ENCODE results near the gene DGKB. TPM values are rescaled to one million over a fixed set of nuclear protein-coding genes. Genes with fewer than 3 reads are reported as not detected.

The DGKB gene
- total RNA-seq, 4 donors from 2014 or later = 0.40 to 3.8 (median 0.82) TPM; not detected in 1

DNA sequence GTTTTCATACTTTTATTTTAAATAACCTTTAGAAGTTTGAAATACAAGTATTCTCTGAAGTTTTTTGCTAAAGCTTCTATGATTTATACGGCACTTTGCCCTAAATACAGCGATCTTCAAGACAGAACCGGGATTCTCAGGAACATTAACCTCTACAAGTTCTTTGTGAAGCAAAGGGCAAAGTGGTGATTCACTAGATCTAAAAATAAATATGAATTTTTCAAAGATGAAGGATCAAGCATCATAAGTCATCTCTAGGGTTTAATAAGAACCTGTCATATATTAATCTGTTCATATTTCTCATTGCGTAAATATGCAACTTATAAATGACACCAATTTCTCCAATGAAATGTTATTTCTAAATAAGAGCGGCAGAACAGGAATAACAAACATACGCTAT, 30.7 kb downstream of the DGKB start:
- intact Hi-C loops (cut with DNase I; ENCODE audit: low total_unique reads) (no loop called here), in situ Hi-C loops (cut with MboI; ENCODE audit: low pct_ligation_motif_present in 1 of 4, low pct_unique_long_range_greater_than_20kb in 1 of 4, low sequenced_read_pairs in 3 of 4) (no loop called here)
- H3K36me3 ChIP-seq = no peaks in the 10 kb centered on the region
- no peak for DNase-seq
- no peaks in the 10 kb centered on the region for H3K9me3 ChIP-seq
- WGBS, 2 donors (ENCODE audit: low coverage in 1 of 2) = 72 to 83% methylated on average over 6 of the region's 6 CpGs
- no peaks in the 10 kb centered on the region for H3K4me1 ChIP-seq
- H3K27me3 ChIP-seq = no peaks in the 10 kb centered on the region
- H3K4me3 ChIP-seq = no peak overlapping the region
- TF ChIP-seq POLR2A (IDR thresholded peaks at IDR 0.05) (no peak), POLR2AphosphoS5 (IDR thresholded peaks at IDR 0.05) (no peak)
- TF ChIP-seq, protein P1, sequence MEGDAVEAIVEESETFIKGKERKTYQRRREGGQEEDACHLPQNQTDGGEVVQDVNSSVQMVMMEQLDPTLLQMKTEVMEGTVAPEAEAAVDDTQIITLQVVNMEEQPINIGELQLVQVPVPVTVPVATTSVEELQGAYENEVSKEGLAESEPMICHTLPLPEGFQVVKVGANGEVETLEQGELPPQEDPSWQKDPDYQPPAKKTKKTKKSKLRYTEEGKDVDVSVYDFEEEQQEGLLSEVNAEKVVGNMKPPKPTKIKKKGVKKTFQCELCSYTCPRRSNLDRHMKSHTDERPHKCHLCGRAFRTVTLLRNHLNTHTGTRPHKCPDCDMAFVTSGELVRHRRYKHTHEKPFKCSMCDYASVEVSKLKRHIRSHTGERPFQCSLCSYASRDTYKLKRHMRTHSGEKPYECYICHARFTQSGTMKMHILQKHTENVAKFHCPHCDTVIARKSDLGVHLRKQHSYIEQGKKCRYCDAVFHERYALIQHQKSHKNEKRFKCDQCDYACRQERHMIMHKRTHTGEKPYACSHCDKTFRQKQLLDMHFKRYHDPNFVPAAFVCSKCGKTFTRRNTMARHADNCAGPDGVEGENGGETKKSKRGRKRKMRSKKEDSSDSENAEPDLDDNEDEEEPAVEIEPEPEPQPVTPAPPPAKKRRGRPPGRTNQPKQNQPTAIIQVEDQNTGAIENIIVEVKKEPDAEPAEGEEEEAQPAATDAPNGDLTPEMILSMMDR (IDR thresholded peaks at IDR 0.05) = no peak
- no peak overlapping the region for H3K27ac ChIP-seq

DNA sequence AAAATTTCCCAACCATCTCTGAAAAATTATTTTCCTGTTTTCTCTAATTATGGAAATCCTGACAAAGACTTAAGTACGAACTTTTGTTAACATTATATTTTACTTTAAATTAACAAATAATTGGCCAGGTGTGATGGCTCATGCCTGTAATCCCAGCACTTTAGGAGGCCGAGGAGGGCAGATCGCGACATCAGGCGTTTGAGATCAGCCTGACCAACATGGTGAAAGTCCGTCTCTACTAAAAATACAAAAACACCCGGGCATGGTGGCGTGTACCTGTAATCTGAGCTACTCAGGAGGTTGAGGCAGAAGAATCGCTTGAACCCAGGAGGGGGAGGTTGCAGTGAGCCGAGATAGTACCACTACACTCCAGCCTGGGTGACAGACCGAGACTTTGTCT, 32.2 kb downstream of the DGKB start:
- intact Hi-C loops (cut with DNase I; ENCODE audit: low total_unique reads) = no loop called here
- no peak overlapping the region for H3K27ac ChIP-seq
- 76 to 87% methylated on average over 11 of the region's 11 CpGs for WGBS, 2 donors (ENCODE audit: low coverage in 1 of 2)
- in situ Hi-C loops (cut with MboI; ENCODE audit: low pct_ligation_motif_present in 1 of 4, low pct_unique_long_range_greater_than_20kb in 1 of 4, low sequenced_read_pairs in 3 of 4) = no loop called here
- H3K9me3 ChIP-seq = no peaks in the 10 kb centered on the region
- no peak for DNase-seq
- H3K4me3 ChIP-seq = no peak overlapping the region
- no peaks in the 10 kb centered on the region for H3K27me3 ChIP-seq
- TF ChIP-seq, protein P1 (IDR thresholded peaks at IDR 0.05) = no peak
- no peaks in the 10 kb centered on the region for H3K36me3 ChIP-seq
- H3K4me1 ChIP-seq = no peaks in the 10 kb centered on the region

DNA sequence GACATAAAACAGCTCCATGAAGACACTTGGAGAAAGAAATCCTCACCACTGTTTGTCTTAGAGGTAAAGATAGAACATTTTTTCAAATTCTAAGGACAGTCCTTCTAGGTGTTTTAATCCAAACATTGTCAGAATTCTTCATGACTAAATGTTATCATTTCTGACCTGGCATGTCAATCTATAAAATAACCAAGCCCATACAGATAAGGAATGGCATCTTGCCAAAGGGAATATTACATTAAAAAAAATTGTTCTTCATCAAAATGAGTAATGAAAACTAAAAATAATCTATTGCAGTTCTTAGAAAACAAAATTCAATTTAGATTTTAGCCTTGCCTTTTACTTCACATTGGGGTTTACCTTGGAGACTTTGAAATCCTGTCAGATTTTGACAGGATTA, 33.6 kb downstream of the DGKB start:
- Histone ChIP-seq H3K9me3 (no peaks in the 10 kb centered on the region), H3K4me1 (no peaks in the 10 kb centered on the region), H3K27me3 (no peaks in the 10 kb centered on the region), H3K27ac (no peak overlapping the region), H3K36me3 (no peaks in the 10 kb centered on the region), H3K4me3 (no peak overlapping the region)
- TF ChIP-seq, protein P1 (IDR thresholded peaks at IDR 0.05) = no peak
- in situ Hi-C loops (cut with MboI; ENCODE audit: low pct_ligation_motif_present in 1 of 4, low pct_unique_long_range_greater_than_20kb in 1 of 4, low sequenced_read_pairs in 3 of 4) (no loop called here), intact Hi-C loops (cut with DNase I; ENCODE audit: low total_unique reads) (no loop called here)
- no peak for DNase-seq

DNA sequence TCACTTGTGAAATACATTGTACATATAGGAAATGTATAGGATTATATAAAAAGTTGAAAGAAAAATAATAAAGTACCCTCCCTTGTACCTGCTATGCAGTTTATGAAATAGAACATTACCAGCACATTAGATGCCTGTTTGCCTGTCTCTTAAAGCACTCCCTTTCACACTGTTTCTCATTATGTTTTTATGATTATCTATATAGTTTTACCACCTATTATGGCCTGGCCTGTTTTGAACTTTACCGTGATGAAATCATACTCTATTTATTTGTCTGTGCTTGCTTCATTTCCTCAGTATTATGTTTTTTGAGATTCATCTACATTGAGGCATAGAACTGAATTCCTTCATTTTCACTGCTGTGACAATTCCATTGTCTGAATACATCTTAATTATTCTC, 41.1 kb downstream of the DGKB start:
- no peaks in the 10 kb centered on the region for H3K36me3 ChIP-seq
- intact Hi-C loops (cut with DNase I; ENCODE audit: low total_unique reads) = no loop called here
- H3K4me1 ChIP-seq = no peaks in the 10 kb centered on the region
- H3K27ac ChIP-seq = no peak overlapping the region
- H3K27me3 ChIP-seq = no peaks in the 10 kb centered on the region
- H3K9me3 ChIP-seq = no peaks in the 10 kb centered on the region
- TF ChIP-seq, protein P1 (IDR thresholded peaks at IDR 0.05) = no peak
- TF ChIP-seq POLR2AphosphoS5 (IDR thresholded peaks at IDR 0.05) = no peak
- no peak for TF ChIP-seq POLR2A (IDR thresholded peaks at IDR 0.05)
- no peak for TF ChIP-seq EP300 (IDR thresholded peaks at IDR 0.05; ENCODE audit: low read depth)
- no peak overlapping the region for H3K4me3 ChIP-seq
- DNase-seq = no peak
- WGBS, 2 donors (ENCODE audit: low coverage in 1 of 2) = 39 to 59% methylated on average over 1 of the region's 1 CpG
- in situ Hi-C loops (cut with MboI; ENCODE audit: low pct_ligation_motif_present in 1 of 4, low pct_unique_long_range_greater_than_20kb in 1 of 4, low sequenced_read_pairs in 3 of 4) = no loop called here
